ENCODE measurements around the gene FOXQ1.

The FOXQ1 gene

DNA sequence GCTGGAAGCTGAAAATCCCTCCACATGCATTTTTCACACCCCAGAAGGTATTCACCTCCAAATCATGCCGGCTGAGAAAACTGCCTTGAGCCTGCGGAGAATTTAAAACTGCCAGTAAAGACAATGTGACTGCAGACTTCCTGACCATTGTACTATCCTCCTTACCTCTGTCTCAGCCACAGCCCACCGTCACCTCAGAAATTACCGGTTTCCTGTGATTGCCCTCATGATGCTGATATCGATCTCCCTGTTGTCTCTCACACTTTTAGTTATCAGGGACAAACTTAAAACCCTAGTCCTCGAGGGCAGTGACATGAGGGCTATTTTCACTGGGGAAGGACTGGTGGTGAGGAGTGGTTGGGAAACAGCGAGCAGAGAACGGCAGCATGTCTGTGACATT, 30.2 kb upstream of the FOXQ1 start:
- no peak for DNase-seq (ENCODE audit: low read depth)
- H3K4me3 ChIP-seq (ENCODE audit: control insufficient read depth, low read depth, low read length): no peak overlapping the region
- TF ChIP-seq, protein P1, sequence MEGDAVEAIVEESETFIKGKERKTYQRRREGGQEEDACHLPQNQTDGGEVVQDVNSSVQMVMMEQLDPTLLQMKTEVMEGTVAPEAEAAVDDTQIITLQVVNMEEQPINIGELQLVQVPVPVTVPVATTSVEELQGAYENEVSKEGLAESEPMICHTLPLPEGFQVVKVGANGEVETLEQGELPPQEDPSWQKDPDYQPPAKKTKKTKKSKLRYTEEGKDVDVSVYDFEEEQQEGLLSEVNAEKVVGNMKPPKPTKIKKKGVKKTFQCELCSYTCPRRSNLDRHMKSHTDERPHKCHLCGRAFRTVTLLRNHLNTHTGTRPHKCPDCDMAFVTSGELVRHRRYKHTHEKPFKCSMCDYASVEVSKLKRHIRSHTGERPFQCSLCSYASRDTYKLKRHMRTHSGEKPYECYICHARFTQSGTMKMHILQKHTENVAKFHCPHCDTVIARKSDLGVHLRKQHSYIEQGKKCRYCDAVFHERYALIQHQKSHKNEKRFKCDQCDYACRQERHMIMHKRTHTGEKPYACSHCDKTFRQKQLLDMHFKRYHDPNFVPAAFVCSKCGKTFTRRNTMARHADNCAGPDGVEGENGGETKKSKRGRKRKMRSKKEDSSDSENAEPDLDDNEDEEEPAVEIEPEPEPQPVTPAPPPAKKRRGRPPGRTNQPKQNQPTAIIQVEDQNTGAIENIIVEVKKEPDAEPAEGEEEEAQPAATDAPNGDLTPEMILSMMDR (conservative IDR thresholded peaks at IDR 0.05; ENCODE audit: control insufficient read depth, insufficient read depth, low read depth, low read length): no peak

DNA sequence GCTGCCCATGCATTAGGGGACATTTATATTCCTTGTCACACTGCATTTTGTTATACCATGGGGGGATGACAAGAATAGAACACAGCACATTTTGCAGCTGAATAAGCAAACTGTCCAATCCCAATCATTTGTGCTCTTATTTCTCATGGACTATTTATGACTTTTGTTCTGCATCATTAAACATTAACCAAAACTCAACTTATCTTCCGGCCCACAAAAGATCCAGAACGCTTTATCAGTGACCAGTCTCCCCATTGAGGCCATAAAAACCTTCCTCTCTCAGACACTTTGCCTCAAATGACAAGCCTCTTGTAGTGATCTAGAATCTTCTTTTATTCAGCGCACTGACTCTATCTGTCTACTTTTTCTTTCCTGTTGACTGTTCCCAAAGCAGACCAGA, 28.4 kb upstream of the FOXQ1 start:
- no peak for DNase-seq (ENCODE audit: low read depth)
- TF ChIP-seq, protein P1 (conservative IDR thresholded peaks at IDR 0.05; ENCODE audit: control insufficient read depth, insufficient read depth, low read depth, low read length): no peak
- no peak overlapping the region for H3K4me3 ChIP-seq (ENCODE audit: control insufficient read depth, low read depth, low read length)

DNA sequence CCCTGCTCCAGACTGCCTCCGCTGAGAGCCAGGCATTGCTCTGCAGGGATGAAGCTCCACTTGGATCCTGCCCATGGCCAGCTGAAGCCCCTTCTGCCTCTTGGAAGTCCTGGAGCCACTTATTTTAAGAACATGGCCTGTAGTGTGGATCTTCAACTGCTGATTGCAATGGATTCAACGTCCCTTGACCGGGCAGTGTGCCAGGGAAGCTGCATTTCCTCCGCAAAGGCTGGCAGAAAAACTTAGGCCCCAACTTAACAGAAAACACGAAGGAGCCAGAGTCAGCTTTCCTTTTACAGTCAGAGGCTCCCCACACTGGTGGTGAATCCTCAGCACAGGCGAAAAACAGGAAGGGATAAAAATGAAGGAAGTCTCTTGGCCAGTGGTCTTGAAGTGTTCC, 26.3 kb upstream of the FOXQ1 start:
- H3K4me3 ChIP-seq (ENCODE audit: control insufficient read depth, low read depth, low read length): no peak overlapping the region
- DNase-seq (ENCODE audit: low read depth): peak; percentile 7
- TF ChIP-seq, protein P1 (conservative IDR thresholded peaks at IDR 0.05; ENCODE audit: control insufficient read depth, insufficient read depth, low read depth, low read length): no peak

DNA sequence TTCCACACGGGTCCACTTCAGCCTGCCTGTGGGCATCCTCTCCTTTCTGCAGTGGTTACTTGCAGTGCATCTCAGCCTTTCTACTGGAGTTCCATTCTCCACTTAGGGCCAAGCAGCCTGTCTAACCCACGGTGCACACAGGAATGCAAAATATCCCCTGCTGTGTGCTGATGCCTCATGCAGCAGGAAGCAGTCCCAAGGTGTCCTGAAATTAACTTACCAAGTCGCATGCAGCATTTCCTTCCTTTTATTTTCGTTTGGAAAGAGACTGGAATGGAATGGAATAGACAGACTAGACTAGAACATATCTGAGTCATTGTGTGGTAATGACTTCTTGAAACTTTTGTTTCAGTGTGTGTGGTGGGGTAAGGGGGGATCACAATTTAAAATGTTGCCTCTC, 25.9 kb upstream of the FOXQ1 start:
- DNase-seq (ENCODE audit: low read depth): peak; percentile 50
- no peak overlapping the region for H3K4me3 ChIP-seq (ENCODE audit: control insufficient read depth, low read depth, low read length)
- TF ChIP-seq, protein P1 (conservative IDR thresholded peaks at IDR 0.05; ENCODE audit: control insufficient read depth, insufficient read depth, low read depth, low read length): no peak

DNA sequence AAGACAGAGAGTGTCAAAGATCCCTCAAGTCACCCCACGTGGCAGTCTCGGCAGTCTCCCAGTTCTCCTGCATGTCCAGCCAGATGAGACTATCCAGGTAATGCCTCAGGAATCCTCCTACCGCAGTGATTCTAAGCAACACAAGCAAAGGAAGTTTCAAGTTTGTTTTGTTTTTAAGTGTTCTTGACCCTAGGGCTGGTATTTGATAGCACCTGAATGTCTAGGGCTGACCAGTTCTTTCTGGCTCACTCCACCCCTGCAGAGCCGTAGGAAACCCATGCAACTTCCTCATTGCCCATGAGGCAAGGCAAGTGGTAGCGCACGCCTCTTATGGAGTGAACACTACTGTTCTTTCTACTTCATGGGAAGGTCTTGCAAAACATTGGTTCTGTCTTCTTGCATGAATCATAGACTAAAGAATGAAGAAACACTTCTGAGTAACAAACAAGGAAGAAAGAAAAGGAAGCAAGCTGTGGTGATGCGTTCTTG, 24.8 kb upstream of the FOXQ1 start:
- TF ChIP-seq, protein P1 (conservative IDR thresholded peaks at IDR 0.05; ENCODE audit: control insufficient read depth, insufficient read depth, low read depth, low read length): no peak
- H3K4me3 ChIP-seq (ENCODE audit: control insufficient read depth, low read depth, low read length): no peak overlapping the region
- peak; percentile 86 for DNase-seq (ENCODE audit: low read depth)

DNA sequence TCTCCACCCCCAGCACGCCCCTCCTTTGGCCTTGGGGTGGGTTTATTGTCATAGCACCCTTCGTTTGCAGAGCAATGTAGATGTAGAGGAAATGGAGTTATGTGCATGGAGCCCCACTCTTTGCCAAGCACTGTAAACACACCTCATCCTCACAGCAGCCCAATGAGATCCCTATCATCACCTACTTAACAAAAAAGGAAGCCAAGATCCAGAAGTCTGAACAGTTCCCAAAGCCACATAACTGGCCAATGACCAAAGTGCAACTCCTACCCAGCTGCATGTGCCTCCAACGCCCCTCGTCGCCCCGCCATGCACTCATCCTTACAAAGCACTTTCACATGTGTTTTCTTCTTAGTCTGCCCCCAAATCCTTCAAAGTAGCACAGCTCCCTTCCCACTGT, 21.8 kb upstream of the FOXQ1 start:
- H3K4me3 ChIP-seq (ENCODE audit: control insufficient read depth, low read depth, low read length): no peak overlapping the region
- no peak for DNase-seq (ENCODE audit: low read depth)
- TF ChIP-seq, protein P1 (conservative IDR thresholded peaks at IDR 0.05; ENCODE audit: control insufficient read depth, insufficient read depth, low read depth, low read length): no peak

DNA sequence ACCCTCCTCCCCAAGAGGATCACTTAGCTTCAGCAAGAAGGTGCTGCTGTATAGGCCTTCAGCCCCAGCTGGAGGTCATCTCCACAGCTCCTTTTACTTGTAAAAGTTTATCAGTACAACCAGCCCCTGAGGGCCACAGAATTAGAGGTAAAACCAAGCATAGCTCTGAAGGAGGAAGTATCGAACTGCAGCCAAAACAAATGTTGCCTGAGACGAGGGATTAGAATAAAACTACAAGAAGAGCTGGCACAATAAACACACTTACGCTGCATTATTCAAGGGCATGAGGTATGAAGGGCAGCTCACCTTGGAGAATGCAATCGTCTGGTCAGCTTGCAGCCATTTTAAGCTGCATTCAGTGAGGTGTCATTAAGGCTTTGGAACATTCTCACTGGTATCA, 21.1 kb upstream of the FOXQ1 start:
- TF ChIP-seq, protein P1 (conservative IDR thresholded peaks at IDR 0.05; ENCODE audit: control insufficient read depth, insufficient read depth, low read depth, low read length): no peak
- no peak for DNase-seq (ENCODE audit: low read depth)
- no peak overlapping the region for H3K4me3 ChIP-seq (ENCODE audit: control insufficient read depth, low read depth, low read length)
